GM12878 (cell line): Measurements from ENCODE around the gene PLVAP. TPM values are rescaled to one million over a fixed set of nuclear protein-coding genes. Genes with fewer than 3 reads are reported as not detected.

Experiments used
- BHLHE40 ChIP-seq, 2 experiments: fragments of 450-650 bp in 1 of 2; IDR thresholded peaks; 2 replicates each; pipeline ENCODE4 v1.6.1; 2011 to 2017; ENCODE audit warnings: low read depth in 2 of 2, borderline replicate concordance in 1 of 2, improper control_type of control experiment in 1 of 2, low read length in 1 of 2, mild to moderate bottlenecking in 1 of 2
- CBX5 ChIP-seq: sonication (generic); IDR thresholded peaks from 2 replicates; pipeline ENCODE4 v1.6.1; 2016; ENCODE audit warnings: low read depth, moderate library complexity, mild to moderate bottlenecking, inconsistent platforms
- E2F4 ChIP-seq: IDR thresholded peaks from 2 replicates; pipeline ENCODE4 v1.6.1; 2012; ENCODE audit warnings: low read depth, low read length, improper control_type of control experiment
- ELK1 ChIP-seq: IDR thresholded peaks from 2 replicates; pipeline ENCODE4 v1.6.1; 2012; ENCODE audit warnings: low read depth, low read length, improper control_type of control experiment
- ESRRA ChIP-seq: IDR thresholded peaks from 2 replicates; pipeline ENCODE4 v1.6.1; 2012; ENCODE audit warnings: mild to moderate bottlenecking, low read length, improper control_type of control experiment
- ETV6 ChIP-seq, 2 experiments: fragments of 450-650 bp in 1 of 2; IDR thresholded peaks in 1 of 2; conservative IDR thresholded peaks in 1 of 2; 2 replicates each; pipeline ENCODE4 v1.6.1; 2014; ENCODE audit warnings: antibody characterized with exemption in 1 of 2, borderline replicate concordance in 1 of 2, low read depth in 1 of 2, mild to moderate bottlenecking in 1 of 2, moderate library complexity in 1 of 2
- HDAC6 ChIP-seq: fragments of 200-600 bp; sonication (generic); IDR thresholded peaks from one replicate; pipeline ENCODE4 v1.8.0; 2017; ENCODE audit warnings: antibody characterized with exemption; ENCODE audit not compliant: unreplicated experiment
- MYB ChIP-seq: fragments of 150-350 bp; IDR thresholded peaks from 2 replicates; pipeline ENCODE4 v1.6.1; 2014; ENCODE audit warnings: mild to moderate bottlenecking, low read depth, low read length, borderline replicate concordance
- RAD21 ChIP-seq: IDR thresholded peaks from 2 replicates; pipeline ENCODE4 v1.6.1; 2011; ENCODE audit warnings: mild to moderate bottlenecking, low read depth, low read length, moderate library complexity; ENCODE audit not compliant: insufficient read depth
- SMARCA5 ChIP-seq: fragments of 450-650 bp; IDR thresholded peaks from 2 replicates; pipeline ENCODE4 v1.6.1; 2017; ENCODE audit warnings: mild to moderate bottlenecking
- SUPT20H ChIP-seq: IDR thresholded peaks from 2 replicates; pipeline ENCODE4 v1.6.1; 2011; ENCODE audit warnings: low read depth, mild to moderate bottlenecking, low read length, moderate library complexity, borderline replicate concordance; ENCODE audit not compliant: control insufficient read depth
- YY1 ChIP-seq: IDR thresholded peaks from 2 replicates; pipeline ENCODE4 v1.6.1; 2011; ENCODE audit warnings: low read depth, mild to moderate bottlenecking, low read length
- ZNF207 ChIP-seq: fragments of 450-650 bp; IDR thresholded peaks from 2 replicates; pipeline ENCODE4 v1.6.1; 2014; ENCODE audit warnings: antibody characterized with exemption, mild to moderate bottlenecking, borderline replicate concordance
- ZSCAN29 ChIP-seq: fragments of 450-650 bp; IDR thresholded peaks from 2 replicates; pipeline ENCODE4 v1.6.1; 2017; ENCODE audit warnings: mild to moderate bottlenecking, moderate library complexity
- polyA plus RNA-seq, 11 experiments: library from polyadenylated mRNA; depleted of rRNA in 4 of 11; unstranded in 6 of 11; stranded (reverse) in 5 of 11; fragments of >200 nt; fragmentation: Nextera tagmentation in 4 of 11; fragmentation: Illumina TruSeq in 1 of 11; extraction: Ambion mirVana in 4 of 11; extraction: Trizol in 1 of 11; gene quantifications; 1 replicate in 1 of 11; 2 replicates in 10 of 11; pipeline versions ENCODE4 v1.2.1 to v1.2.3, GENCODE V29; 2011 to 2016; ENCODE audit warnings: inconsistent platforms in 2 of 11, missing spikeins in 2 of 11, low read depth in 1 of 11
- total RNA-seq, 4 experiments: library from RNA; depleted of rRNA in 3 of 4; stranded (reverse); fragments of >200 nt in 3 of 4; fragmentation: Illumina TruSeq in 1 of 4; extraction: Trizol in 1 of 4; gene quantifications; 2 replicates each; pipeline versions ENCODE4 v1.2.1 to v1.2.3, GENCODE V29; 2013 to 2021
- TF ChIP-seq, protein P1 (sequence below): fragments of 450-650 bp; IDR thresholded peaks from 2 replicates; pipeline ENCODE4 v1.6.1; 2016; ENCODE audit warnings: mild to moderate bottlenecking
- TF ChIP-seq, protein P2 (sequence below): IDR thresholded peaks from 2 replicates; pipeline ENCODE4 v1.6.1; 2011; ENCODE audit warnings: borderline replicate concordance, low read depth, mild to moderate bottlenecking, moderate library complexity, low read length; ENCODE audit not compliant: insufficient read depth, poor library complexity, severe bottlenecking
- TF ChIP-seq, protein P3 (sequence below): fragments of 450-650 bp; IDR thresholded peaks from 2 replicates; pipeline ENCODE4 v1.6.1; 2016; ENCODE audit warnings: mild to moderate bottlenecking
- TF ChIP-seq, protein P4 (sequence below): IDR thresholded peaks from 2 replicates; pipeline ENCODE4 v1.6.1; 2012; ENCODE audit warnings: low read depth, low read length, improper control_type of control experiment

PLVAP gene
- total and polyA plus RNA-seq, 10 of the 15 experiments (the other 5 are each of a cell fraction or from before 2014, with no cell fraction given) = 0.03 to 0.54 (median 0.06) TPM; not detected in 4

- TF ChIP-seq, protein P1, sequence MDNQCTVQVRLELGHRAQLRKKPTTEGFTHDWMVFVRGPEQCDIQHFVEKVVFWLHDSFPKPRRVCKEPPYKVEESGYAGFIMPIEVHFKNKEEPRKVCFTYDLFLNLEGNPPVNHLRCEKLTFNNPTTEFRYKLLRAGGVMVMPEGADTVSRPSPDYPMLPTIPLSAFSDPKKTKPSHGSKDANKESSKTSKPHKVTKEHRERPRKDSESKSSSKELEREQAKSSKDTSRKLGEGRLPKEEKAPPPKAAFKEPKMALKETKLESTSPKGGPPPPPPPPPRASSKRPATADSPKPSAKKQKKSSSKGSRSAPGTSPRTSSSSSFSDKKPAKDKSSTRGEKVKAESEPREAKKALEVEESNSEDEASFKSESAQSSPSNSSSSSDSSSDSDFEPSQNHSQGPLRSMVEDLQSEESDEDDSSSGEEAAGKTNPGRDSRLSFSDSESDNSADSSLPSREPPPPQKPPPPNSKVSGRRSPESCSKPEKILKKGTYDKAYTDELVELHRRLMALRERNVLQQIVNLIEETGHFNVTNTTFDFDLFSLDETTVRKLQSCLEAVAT = 0 out of 2 replicates have a peak, but pooled peaks have one; percentile 62
- no peak for TF ChIP-seq ZNF207
- TF ChIP-seq SMARCA5 = peak; percentile 79; the same call in 1 of the 2 replicates
- no peak for TF ChIP-seq SUPT20H
- TF ChIP-seq, protein P2, sequence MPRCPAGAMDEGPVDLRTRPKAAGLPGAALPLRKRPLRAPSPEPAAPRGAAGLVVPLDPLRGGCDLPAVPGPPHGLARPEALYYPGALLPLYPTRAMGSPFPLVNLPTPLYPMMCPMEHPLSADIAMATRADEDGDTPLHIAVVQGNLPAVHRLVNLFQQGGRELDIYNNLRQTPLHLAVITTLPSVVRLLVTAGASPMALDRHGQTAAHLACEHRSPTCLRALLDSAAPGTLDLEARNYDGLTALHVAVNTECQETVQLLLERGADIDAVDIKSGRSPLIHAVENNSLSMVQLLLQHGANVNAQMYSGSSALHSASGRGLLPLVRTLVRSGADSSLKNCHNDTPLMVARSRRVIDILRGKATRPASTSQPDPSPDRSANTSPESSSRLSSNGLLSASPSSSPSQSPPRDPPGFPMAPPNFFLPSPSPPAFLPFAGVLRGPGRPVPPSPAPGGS = no peak
- TF ChIP-seq RAD21 = peak; percentile 79
- TF ChIP-seq, protein P3, sequence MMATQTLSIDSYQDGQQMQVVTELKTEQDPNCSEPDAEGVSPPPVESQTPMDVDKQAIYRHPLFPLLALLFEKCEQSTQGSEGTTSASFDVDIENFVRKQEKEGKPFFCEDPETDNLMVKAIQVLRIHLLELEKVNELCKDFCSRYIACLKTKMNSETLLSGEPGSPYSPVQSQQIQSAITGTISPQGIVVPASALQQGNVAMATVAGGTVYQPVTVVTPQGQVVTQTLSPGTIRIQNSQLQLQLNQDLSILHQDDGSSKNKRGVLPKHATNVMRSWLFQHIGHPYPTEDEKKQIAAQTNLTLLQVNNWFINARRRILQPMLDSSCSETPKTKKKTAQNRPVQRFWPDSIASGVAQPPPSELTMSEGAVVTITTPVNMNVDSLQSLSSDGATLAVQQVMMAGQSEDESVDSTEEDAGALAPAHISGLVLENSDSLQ = peak; percentile 25; the same call in 1 of the 2 replicates
- no peak for TF ChIP-seq MYB
- TF ChIP-seq ETV6 (conservative IDR thresholded peaks at IDR 0.05 in 1 of 2, IDR thresholded peaks at IDR 0.05 in 1 of 2; ENCODE audit: borderline replicate concordance in 1 of 2, low read depth in 1 of 2) = no peak
- TF ChIP-seq CBX5 = no peak
- no peak for TF ChIP-seq E2F4
- peak in 1 of 2 experiments; percentile 6; a peak in 1 of 4 replicates for TF ChIP-seq BHLHE40 (IDR thresholded peaks at IDR 0.05; ENCODE audit: borderline replicate concordance in 1 of 2, low read depth in 2 of 2, low read length in 1 of 2)
- no peak for TF ChIP-seq ESRRA
- peak; percentile 79 for TF ChIP-seq YY1
- TF ChIP-seq, protein P4, sequence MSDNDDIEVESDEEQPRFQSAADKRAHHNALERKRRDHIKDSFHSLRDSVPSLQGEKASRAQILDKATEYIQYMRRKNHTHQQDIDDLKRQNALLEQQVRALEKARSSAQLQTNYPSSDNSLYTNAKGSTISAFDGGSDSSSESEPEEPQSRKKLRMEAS = no peak
- TF ChIP-seq HDAC6 = no peak
- TF ChIP-seq ELK1 = no peak
- no peak for TF ChIP-seq ZSCAN29
These were observed 31.0 kb downstream of the PLVAP start (continued) for GRCh38 chr19:17346109-17346671.
